ENCODE data around the gene DNMT3A.

The DNMT3A gene

GRCh38 chr2:25201794-25202193 lies 139.9 kb downstream of the DNMT3A start:
- DNase-seq (ENCODE audit: low spot score): peak; percentile 6

GRCh38 chr2:25201265-25201664 lies 140.5 kb downstream of the DNMT3A start:
- no peak for DNase-seq (ENCODE audit: low spot score)

GRCh38 chr2:25198576-25198975 lies 143.1 kb downstream of the DNMT3A start:
- no peak for DNase-seq (ENCODE audit: low spot score)

GRCh38 chr2:25198209-25198525 lies 143.6 kb downstream of the DNMT3A start:
- DNase-seq (ENCODE audit: low spot score): no peak

GRCh38 chr2:25197336-25198208 lies 144.2 kb downstream of the DNMT3A start:
- peak; percentile 14 for DNase-seq (ENCODE audit: low spot score)

- no peak for DNase-seq (ENCODE audit: low spot score)
Measured at GRCh38 chr2:25194576-25195122, 147.1 kb downstream of the DNMT3A start.

- DNase-seq (ENCODE audit: low spot score): no peak
Measured at GRCh38 chr2:25190536-25190935, 151.2 kb downstream of the DNMT3A start.

- no peak for DNase-seq (ENCODE audit: low spot score)
Measured at GRCh38 chr2:25188405-25188804, 153.3 kb downstream of the DNMT3A start.

GRCh38 chr2:25187729-25188350 lies 153.9 kb downstream of the DNMT3A start:
- no peak for DNase-seq (ENCODE audit: low spot score)

- DNase-seq (ENCODE audit: low spot score): no peak
Measured at GRCh38 chr2:25184254-25184653, 157.5 kb downstream of the DNMT3A start.

- DNase-seq (ENCODE audit: low spot score): no peak
Measured at GRCh38 chr2:25178976-25179375, 162.7 kb downstream of the DNMT3A start.
